ENCODE data around the gene MAP7. TPM values are rescaled to one million over a fixed set of nuclear protein-coding genes. Genes with fewer than 3 reads are reported as not detected.
"Not testable (repeated sequence)": the region's sequence is repeated elsewhere in the genome, so short reads cannot be mapped to it uniquely, and the experiment has no call there.

Gene MAP7
- polyA plus RNA-seq, 3 donors: 1.2 to 13.1 (median 3.5) TPM

DNA sequence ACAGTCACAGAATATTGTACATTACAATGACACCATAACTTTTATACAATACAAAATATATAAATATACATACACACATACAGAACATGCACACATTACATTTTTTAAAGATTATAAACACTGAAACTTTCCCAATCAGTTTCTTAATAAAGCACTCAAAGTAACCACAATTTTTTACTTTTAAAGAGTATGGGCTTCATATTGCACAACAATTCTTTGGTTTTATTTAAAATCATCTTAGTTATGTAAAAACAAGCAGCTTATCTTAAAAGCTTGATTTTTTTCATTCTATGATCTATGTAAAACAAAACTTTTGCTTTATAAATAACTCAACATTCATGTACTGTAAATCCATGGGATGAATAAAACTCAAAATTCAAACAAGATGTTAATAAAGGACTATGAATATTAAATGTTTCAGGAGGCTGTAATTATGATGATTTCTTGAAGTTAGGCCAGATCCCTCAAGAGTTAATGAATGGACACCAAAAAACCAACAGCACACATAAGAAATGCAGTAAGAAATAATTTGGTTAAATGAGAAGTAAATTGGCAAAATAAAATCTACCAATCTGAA, 167.5 kb downstream of the MAP7 start:
- H3K27ac ChIP-seq (ENCODE audit: low read depth, low read length): no peak overlapping the region

DNA sequence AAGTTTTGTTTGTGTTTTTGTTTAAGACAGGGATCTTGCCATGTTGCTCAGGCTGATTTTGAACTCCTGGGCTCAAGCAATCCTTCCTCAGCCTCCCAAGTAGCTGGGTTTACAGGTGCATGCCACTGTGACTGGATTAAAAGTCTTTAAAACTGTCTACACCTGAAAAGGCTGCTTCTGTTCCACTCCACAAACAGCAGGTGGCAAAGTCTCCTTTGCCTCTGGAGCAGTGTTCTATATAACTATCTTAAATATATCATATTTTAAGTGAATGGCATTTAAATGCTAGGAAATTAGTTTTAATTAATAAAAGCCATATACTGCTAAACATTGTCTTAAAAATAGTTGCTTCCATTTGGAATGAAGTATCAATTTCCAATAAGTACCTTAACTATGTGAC, 171.3 kb downstream of the MAP7 start:
- H3K27ac ChIP-seq (ENCODE audit: low read depth, low read length): no peak overlapping the region

GRCh38 chr6:136375836-136376235, 174.4 kb downstream of the MAP7 start:
- WGBS, 3 donors: 94 to 98% (median 98%) methylated on average over 4 of the region's 4 CpGs
- not testable (repeated sequence) for H3K27ac ChIP-seq (ENCODE audit: low read depth, low read length)

GRCh38 chr6:136371959-136372358, 178.3 kb downstream of the MAP7 start:
- WGBS, 3 donors: 33 to 87% (median 49%) methylated on average over 2 of the region's 2 CpGs

DNA sequence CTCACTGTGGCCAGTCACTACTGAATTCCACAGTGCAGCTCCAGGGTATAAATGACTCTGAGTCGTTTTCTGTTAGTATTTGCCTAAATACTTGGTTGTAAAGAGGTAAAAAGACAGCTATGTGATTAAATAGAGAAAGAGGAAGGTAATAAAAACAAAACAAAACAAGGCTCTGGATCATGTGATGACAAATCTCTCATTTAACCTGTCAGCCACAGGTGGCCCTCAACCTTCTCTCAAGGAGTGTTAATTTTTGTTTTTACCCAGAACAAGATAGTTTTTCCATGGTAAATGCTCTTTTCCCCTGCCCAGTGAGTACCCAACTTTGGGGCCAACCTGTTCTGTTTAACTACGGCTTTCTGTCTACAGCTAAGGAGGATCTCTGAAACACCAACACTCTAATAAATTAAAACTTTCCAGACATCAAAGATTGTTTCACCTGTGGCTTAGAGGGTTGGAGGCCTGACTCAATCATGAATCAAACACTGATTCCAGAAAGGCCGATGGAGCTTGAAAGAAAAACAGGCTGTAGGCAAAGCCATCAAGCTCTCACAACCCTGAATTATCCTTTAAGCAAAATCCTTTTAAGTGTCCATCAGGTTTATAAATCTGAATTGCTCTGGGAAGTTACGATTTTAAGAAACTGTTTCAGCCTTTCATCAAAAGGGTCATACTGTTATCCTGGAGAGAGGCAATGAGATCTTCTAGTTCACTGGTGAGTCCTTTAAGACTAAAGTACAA, 179.1 kb downstream of the MAP7 start:
- no peak overlapping the region for H3K27ac ChIP-seq (ENCODE audit: low read depth, low read length)
- WGBS, 3 donors: 74 to 81% (median 78%) methylated on average over 4 of the region's 4 CpGs

More at GRCh38 chr6:136371959-136372358, 178.3 kb downstream of the MAP7 start:
- no peak overlapping the region for H3K27ac ChIP-seq (ENCODE audit: low read depth, low read length)

DNA sequence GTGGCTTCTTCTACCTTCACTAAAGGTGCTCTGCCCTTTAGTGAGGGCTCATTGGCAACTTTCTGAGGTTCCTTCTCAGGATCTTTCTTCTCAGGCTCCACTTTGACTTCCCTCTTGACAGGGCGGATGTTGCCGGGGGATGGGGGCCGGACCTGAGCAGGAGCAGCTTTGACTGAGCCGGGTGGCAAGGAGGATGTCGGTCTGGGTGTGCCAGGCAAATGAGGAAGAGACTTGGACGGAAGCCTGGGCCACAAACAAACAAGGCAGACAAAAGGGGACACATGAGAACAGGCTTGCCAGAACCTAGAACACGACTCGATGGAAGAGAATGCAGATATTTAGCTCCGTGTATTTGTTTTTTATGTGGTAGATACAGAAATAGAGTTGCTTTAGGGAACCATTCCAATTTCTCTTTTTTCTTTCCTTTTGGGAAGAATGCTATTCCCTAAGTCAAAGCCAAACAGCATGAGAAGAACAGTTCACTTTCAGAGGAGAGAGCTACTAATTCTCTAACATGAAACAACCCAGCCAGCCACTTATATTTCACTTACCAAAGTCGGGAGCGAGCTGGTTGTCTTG, 184.4 kb downstream of the MAP7 start:
- 43 to 73% (median 45%) methylated on average over 11 of the region's 11 CpGs for WGBS, 3 donors
- H3K27ac ChIP-seq (ENCODE audit: low read depth, low read length): no peak overlapping the region

DNA sequence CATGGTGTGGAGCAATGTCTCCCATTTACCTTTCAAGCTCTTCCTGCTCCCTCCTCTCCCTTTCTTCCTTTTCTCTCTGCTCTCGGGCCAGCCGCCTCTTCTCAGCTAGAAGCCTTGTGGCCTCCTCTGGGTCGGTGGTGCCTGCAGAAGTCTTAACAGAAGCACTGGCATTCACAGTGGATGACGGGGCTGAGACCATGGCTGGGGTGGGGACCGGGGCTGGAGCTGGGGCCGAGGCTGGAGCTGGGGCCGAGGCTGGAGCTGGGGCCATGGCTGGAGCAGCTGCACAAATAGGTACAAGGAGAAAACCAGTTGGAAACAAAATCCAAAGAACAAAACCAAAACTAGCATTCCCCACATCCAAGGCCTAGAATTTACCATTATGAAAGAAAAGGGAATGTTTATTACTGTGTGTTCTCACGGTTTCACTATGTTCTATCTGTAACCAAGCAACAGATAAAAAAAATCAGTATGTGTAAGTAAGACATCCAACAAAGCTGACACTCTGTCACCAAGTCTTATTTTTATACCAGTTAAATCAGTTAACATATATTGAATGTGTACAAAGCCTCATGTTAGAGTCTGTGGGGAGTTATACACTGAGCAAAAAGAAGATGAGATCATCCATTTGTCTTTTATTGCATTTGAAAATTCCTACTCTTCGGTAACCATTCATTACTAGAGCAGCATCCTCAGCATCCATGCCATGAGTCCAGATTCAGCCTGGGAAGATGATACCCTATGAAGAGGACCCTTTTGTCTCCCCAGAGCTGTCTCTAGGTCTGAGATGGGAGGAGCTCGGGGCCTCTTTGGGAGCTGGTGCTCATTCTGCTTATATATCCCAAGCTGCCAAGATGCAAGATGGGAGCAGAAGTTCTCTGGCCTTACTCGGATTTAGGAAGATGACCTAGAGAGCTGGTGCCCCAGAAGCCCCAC, 187.5 kb downstream of the MAP7 start:
- H3K27ac ChIP-seq (ENCODE audit: low read depth, low read length): no peak overlapping the region
- WGBS, 3 donors: 91 to 94% (median 93%) methylated on average over 11 of the region's 11 CpGs

DNA sequence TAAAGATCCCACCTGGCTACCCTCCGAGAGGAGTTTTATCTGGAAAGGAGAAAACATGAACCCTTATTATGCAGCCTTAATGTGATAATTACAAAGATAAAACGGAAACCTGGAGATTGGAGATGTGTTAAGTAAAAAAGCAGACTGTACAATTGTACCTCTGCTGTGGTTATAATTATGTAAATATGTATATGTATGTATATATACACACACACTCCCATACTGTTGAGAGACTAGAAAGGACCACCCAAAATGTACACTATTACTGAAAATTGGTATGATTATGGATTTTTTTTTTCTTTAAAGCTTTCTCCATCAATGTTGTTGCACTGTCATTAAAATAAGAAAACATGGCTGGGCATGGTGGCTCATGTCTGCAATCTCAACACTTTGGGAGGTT, 188.4 kb downstream of the MAP7 start:
- WGBS, 3 donors: 88 to 97% (median 95%) methylated on average over 2 of the region's 2 CpGs
- H3K27ac ChIP-seq (ENCODE audit: low read depth, low read length): no peak overlapping the region

DNA sequence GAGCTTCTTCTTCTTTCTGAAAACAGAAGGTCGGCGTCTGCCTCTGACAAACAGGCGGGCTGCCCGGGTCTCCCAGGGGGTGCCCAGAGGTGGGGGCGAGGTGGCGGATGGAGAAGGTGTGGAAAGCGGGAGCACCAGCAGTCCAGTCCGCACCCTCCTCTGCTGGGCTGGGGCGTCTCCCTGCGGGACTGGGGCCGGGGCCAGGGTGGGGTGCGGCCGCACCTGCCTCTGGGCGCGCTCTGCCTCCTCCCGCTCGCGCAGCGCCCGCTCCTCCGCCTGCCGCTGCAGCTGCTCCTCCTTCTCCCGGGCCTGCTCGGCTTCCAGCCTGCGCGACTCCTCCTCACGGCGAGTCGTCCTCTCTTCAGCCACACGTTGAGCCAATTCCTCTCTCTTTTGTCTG, 189.4 kb downstream of the MAP7 start:
- 92 to 96% (median 93%) methylated on average over 30 of the region's 30 CpGs for WGBS, 3 donors
- no peak overlapping the region for H3K27ac ChIP-seq (ENCODE audit: low read depth, low read length)

DNA sequence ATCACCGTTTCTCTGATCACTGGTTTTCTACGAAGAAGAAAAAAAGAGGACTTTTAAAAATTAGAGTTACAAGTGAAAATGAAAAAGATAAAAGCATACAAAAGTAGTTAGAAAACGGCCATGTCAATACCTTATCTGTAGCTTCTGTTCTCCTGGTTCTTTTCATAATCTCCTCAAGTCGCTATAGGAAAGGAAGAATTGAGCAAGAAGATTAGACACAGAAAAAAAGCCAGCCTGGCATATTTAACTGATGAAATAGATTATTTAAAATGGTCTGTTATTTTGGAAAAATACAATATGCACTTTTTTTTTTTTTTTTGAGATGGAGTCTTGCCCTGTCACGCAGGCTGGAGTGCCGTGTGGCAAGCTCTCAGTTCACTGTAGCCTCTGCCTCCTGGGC, 190.4 kb downstream of the MAP7 start:
- 78 to 87% (median 82%) methylated on average over 6 of the region's 6 CpGs for WGBS, 3 donors
- H3K27ac ChIP-seq (ENCODE audit: low read depth, low read length): no peak overlapping the region

GRCh38 chr6:136351518-136352110, 198.6 kb downstream of the MAP7 start:
- H3K27ac ChIP-seq (ENCODE audit: low read depth, low read length): no peak overlapping the region
- WGBS, 3 donors: 34 to 47% (median 39%) methylated on average over 2 of the region's 2 CpGs

DNA sequence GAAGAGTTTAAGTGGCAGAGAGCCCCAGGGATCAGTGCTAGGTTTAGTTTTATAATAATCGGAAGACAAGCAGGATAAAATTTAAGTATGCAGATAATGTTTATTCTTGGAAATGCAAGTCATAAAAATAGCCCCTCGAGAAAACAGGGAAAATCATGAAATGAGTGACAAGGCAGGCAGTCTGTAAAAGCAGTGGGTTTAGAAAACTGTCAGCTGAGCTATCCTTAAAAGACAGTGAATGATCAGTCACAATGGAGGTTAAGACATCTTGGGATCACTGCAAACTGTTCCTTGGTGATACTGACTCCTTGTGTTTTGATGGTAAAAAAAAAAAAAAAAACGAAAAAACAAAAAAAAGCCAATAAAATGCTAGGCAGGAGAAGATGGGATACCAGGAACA, 199.3 kb downstream of the MAP7 start:
- WGBS, 3 donors: 66 to 78% (median 70%) methylated on average over 3 of the region's 3 CpGs

DNA sequence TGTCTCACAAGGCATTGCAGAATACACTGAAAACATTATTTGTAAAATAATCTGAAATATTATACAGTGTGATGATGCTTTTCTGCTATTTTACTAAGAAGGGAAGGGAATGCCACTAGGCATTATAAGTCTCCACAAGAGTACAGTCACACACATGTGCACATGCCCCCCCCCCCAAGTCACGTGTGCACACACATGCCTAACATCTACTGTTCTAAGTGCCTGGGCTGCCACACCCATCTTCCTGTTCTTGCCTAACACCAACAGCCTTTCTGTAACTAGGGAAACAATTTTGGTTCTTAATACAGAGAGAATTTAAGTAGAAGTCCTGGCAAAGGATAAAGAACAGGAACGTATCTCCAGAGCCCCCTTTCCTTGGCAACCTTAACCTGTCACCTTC, 202.4 kb downstream of the MAP7 start:
- WGBS, 3 donors: 43 to 89% (median 47%) methylated on average over 2 of the region's 2 CpGs
- H3K27ac ChIP-seq (ENCODE audit: low read depth, low read length): no peak overlapping the region

More for the DNA sequence above, 199.3 kb downstream of the MAP7 start:
- no peak overlapping the region for H3K27ac ChIP-seq (ENCODE audit: low read depth, low read length)

DNA sequence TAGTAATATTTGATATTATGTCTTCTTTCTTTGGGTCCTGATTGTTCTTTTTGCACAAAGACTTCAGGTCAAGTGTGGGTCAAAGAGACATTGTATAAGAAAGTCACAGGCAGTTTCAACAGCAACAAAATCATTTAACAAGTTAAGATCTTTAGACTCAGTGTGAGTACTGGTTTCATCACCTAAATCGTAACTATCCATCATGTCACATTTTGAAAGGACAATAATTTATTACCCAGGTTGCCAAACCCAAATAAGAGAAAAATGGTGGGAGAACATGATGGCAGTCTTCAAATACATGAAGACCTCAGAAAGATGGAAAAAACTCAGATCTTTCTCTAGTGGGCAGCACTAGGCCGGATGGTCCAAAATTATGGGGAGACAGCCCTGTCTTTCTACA, 205.1 kb downstream of the MAP7 start:
- no peak overlapping the region for H3K27ac ChIP-seq (ENCODE audit: low read depth, low read length)
- 95 to 98% (median 97%) methylated on average over 2 of the region's 2 CpGs for WGBS, 3 donors

DNA sequence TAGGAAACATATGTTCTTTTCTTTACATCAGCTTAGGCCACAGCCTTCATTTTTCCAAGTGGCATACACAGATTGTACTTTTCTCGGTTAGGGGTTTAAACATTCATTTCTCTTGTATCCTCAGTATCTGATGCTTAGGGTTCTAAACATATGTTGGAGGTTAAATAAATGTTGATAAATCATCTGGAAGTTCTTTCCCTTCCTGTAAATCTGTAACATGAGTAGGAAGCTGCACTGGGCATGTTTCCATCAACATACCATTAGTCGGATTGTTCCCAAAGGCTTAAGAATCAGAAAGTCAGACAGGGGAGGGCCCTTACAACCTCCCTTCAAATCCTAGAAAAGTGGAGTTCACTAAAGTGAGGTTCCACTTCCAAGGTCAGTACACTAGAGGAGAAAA, 205.8 kb downstream of the MAP7 start:
- 71 to 86% (median 80%) methylated on average over 2 of the region's 2 CpGs for WGBS, 3 donors
- no peak overlapping the region for H3K27ac ChIP-seq (ENCODE audit: low read depth, low read length)

- 83 to 90% (median 88%) methylated on average over 1 of the region's 1 CpG for WGBS, 3 donors
Measured at GRCh38 chr6:136343700-136344099, 206.5 kb downstream of the MAP7 start.

GRCh38 chr6:136343275-136343674, 206.9 kb downstream of the MAP7 start:
- 51 to 71% (median 64%) methylated on average over 2 of the region's 2 CpGs for WGBS, 3 donors
- H3K27ac ChIP-seq (ENCODE audit: low read depth, low read length): no peak overlapping the region

More at GRCh38 chr6:136343700-136344099, 206.5 kb downstream of the MAP7 start:
- H3K27ac ChIP-seq (ENCODE audit: low read depth, low read length): no peak overlapping the region

DNA sequence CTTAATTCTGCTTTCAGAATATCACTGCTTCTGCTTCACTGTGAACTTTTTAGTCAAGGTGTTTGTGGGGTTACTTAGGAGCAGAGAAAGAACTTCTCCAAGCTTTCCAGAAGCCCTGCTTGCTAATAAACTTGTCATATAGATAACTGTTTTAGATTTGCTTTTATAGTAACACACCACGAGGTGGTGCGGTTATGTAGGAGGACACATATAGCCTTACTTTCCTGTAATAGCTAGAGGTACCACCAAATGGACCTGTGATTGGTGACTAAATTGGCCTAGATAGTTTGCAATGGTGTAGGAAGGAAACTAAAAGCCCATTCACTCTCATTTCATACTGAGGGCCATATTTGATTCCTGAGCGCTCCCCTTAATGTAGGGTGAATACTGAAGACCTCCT, 208.3 kb downstream of the MAP7 start:
- 76 to 88% (median 87%) methylated on average over 3 of the region's 3 CpGs for WGBS, 3 donors
- no peak overlapping the region for H3K27ac ChIP-seq (ENCODE audit: low read depth, low read length)

GRCh38 chr6:136341367-136341766, 208.9 kb downstream of the MAP7 start:
- 95 to 98% (median 97%) methylated on average over 3 of the region's 3 CpGs for WGBS, 3 donors
- no peak overlapping the region for H3K27ac ChIP-seq (ENCODE audit: low read depth, low read length)

Data from adipose tissue (tissue), 3 donors.